MM.1S (cell line): Measurements from ENCODE around the gene CENPH.

Source experiments
- CTCF ChIP-seq: fragments of 300-600 bp; sonication (generic); IDR thresholded peaks from 2 replicates; pipeline ENCODE4 v1.5.1; 2016; ENCODE audit warnings: antibody characterized with exemption, low read length, mixed read lengths
- EZH2 ChIP-seq: fragments of 300-600 bp; sonication (generic); optimal IDR thresholded peaks from 2 replicates; pipeline ENCODE3; 2017; ENCODE audit warnings: low read depth, mild to moderate bottlenecking, antibody characterized with exemption, low read length, mixed read lengths
- EZH2phosphoT487 ChIP-seq: fragments of 300-600 bp; sonication (generic); IDR thresholded peaks from 2 replicates; pipeline ENCODE4 v1.6.1; 2018; ENCODE audit warnings: antibody characterized with exemption, low read length

GRCh38 chr5:69257577-69257976 is 68.2 kb downstream of the CENPH start:
- TF ChIP-seq EZH2phosphoT487, result no peak
- no peak for TF ChIP-seq CTCF
- TF ChIP-seq EZH2, result no peak
